ENCODE measurements around the gene P2RX6.
"Not testable (repeated sequence)": the region's sequence is repeated elsewhere in the genome, so short reads cannot be mapped to it uniquely, and the experiment has no call there.

The P2RX6 gene

GRCh38 chr22:21054714-21055563 is 40.0 kb downstream of the P2RX6 start:
- H3K4ac ChIP-seq (ENCODE audit: low read depth in 1 of 2, low read length in 2 of 2), result no peak overlapping the region
- no peak overlapping the region for H3K27ac ChIP-seq (ENCODE audit: low read length, poor library complexity, severe bottlenecking)
- DNase-seq, result no peak
- H3K9ac ChIP-seq (ENCODE audit: low read length), result no peak overlapping the region
- H3K18ac ChIP-seq (ENCODE audit: low read depth in 1 of 2, low read length in 2 of 2), result no peak overlapping the region
- no peak overlapping the region for H2BK5ac ChIP-seq (ENCODE audit: low read depth, low read length, poor library complexity, severe bottlenecking)
- no peaks in the 10 kb centered on the region for H3K36me3 ChIP-seq (ENCODE audit: control insufficient read depth in 1 of 2, insufficient read depth in 2 of 2, low read depth in 1 of 2, low read length in 2 of 2)
- no peak overlapping the region for H2BK12ac ChIP-seq (ENCODE audit: low read length in 2 of 2)
- no peak overlapping the region for H2BK15ac ChIP-seq (ENCODE audit: low read depth, poor library complexity, severe bottlenecking)
- 86% methylated on average over 11 of the region's 11 CpGs for WGBS
- peaks cover 14% of the 10 kb centered on the region for H3K4me1 ChIP-seq (ENCODE audit: control insufficient read depth, insufficient read depth, low read depth, low read length)
- H3K79me1 ChIP-seq (replicated peaks; ENCODE audit: low read length, poor library complexity, severe bottlenecking), result no peaks in the 10 kb centered on the region
- peaks cover 18 to 51% of the 10 kb centered on the region in 2 experiments for H3K27me3 ChIP-seq (ENCODE audit: control insufficient read depth in 1 of 2, insufficient read depth in 1 of 2, low read length in 2 of 2)
- H3K4me3 ChIP-seq (ENCODE audit: insufficient read depth in 1 of 2, low read depth in 1 of 2, low read length in 2 of 2), result no peak overlapping the region
- H2AK5ac ChIP-seq (ENCODE audit: low read length, severe bottlenecking), result no peak overlapping the region
- H3K9me3 ChIP-seq (ENCODE audit: control insufficient read depth, low read length), result no peaks in the 10 kb centered on the region
- H3K14ac ChIP-seq (ENCODE audit: low read length in 2 of 2), result no peak overlapping the region
- no peak overlapping the region for H3K4me2 ChIP-seq (ENCODE audit: low read length, poor library complexity, severe bottlenecking)
- H2AFZ ChIP-seq (ENCODE audit: low read depth, low read length), result no peak overlapping the region
- H2BK120ac ChIP-seq (ENCODE audit: low read depth, low read length), result no peak overlapping the region
- no peak overlapping the region for H4K91ac ChIP-seq (ENCODE audit: low read length)
- no peak overlapping the region for H3K23ac ChIP-seq (ENCODE audit: low read length in 2 of 2)
- H4K8ac ChIP-seq (ENCODE audit: low read length), result no peak overlapping the region

GRCh38 chr22:21055564-21055834 is 40.5 kb downstream of the P2RX6 start:
- no peak overlapping the region for H2BK15ac ChIP-seq (ENCODE audit: low read depth, poor library complexity, severe bottlenecking)
- H2AFZ ChIP-seq (ENCODE audit: low read depth, low read length), result no peak overlapping the region
- no peak overlapping the region for H3K18ac ChIP-seq (ENCODE audit: low read depth in 1 of 2, low read length in 2 of 2)
- H3K27me3 ChIP-seq (ENCODE audit: control insufficient read depth in 1 of 2, insufficient read depth in 1 of 2, low read length in 2 of 2), result peaks cover 18 to 51% of the 10 kb centered on the region in 2 experiments
- H2BK12ac ChIP-seq (ENCODE audit: low read length in 2 of 2), result no peak overlapping the region
- H3K23ac ChIP-seq (ENCODE audit: low read length in 2 of 2), result no peak overlapping the region
- H3K27ac ChIP-seq (ENCODE audit: low read length, poor library complexity, severe bottlenecking), result no peak overlapping the region
- no peaks in the 10 kb centered on the region for H3K9me3 ChIP-seq (ENCODE audit: control insufficient read depth, low read length)
- H2AK5ac ChIP-seq (ENCODE audit: low read length, severe bottlenecking), result no peak overlapping the region
- no peak overlapping the region for H2BK120ac ChIP-seq (ENCODE audit: low read depth, low read length)
- DNase-seq, result no peak
- H3K79me1 ChIP-seq (replicated peaks; ENCODE audit: low read length, poor library complexity, severe bottlenecking), result no peaks in the 10 kb centered on the region
- no peak overlapping the region for H4K8ac ChIP-seq (ENCODE audit: low read length)
- no peak overlapping the region for H2BK5ac ChIP-seq (ENCODE audit: low read depth, low read length, poor library complexity, severe bottlenecking)
- H4K91ac ChIP-seq (ENCODE audit: low read length), result no peak overlapping the region
- WGBS, result 78% methylated on average over 4 of the region's 4 CpGs
- H3K36me3 ChIP-seq (ENCODE audit: control insufficient read depth in 1 of 2, insufficient read depth in 2 of 2, low read depth in 1 of 2, low read length in 2 of 2), result no peaks in the 10 kb centered on the region
- H3K4ac ChIP-seq (ENCODE audit: low read depth in 1 of 2, low read length in 2 of 2), result no peak overlapping the region
- peaks cover 14% of the 10 kb centered on the region for H3K4me1 ChIP-seq (ENCODE audit: control insufficient read depth, insufficient read depth, low read depth, low read length)
- no peak overlapping the region for H3K4me2 ChIP-seq (ENCODE audit: low read length, poor library complexity, severe bottlenecking)
- H3K14ac ChIP-seq (ENCODE audit: low read length in 2 of 2), result no peak overlapping the region
- no peak overlapping the region for H3K4me3 ChIP-seq (ENCODE audit: insufficient read depth in 1 of 2, low read depth in 1 of 2, low read length in 2 of 2)
- no peak overlapping the region for H3K9ac ChIP-seq (ENCODE audit: low read length)

- no peaks in the 10 kb centered on the region for H3K9me3 ChIP-seq (ENCODE audit: control insufficient read depth, low read length)
- 61% methylated on average over 7 of the region's 7 CpGs for WGBS
- H2AFZ ChIP-seq (ENCODE audit: low read depth, low read length), result no peak overlapping the region
- H2BK15ac ChIP-seq (ENCODE audit: low read depth, poor library complexity, severe bottlenecking), result no peak overlapping the region
- peaks cover 18 to 51% of the 10 kb centered on the region in 2 experiments for H3K27me3 ChIP-seq (ENCODE audit: control insufficient read depth in 1 of 2, insufficient read depth in 1 of 2, low read length in 2 of 2)
- H4K8ac ChIP-seq (ENCODE audit: low read length), result no peak overlapping the region
- H3K4me3 ChIP-seq (ENCODE audit: insufficient read depth in 1 of 2, low read depth in 1 of 2, low read length in 2 of 2), result no peak overlapping the region
- H3K4me2 ChIP-seq (ENCODE audit: low read length, poor library complexity, severe bottlenecking), result no peak overlapping the region
- H3K4ac ChIP-seq (ENCODE audit: low read depth in 1 of 2, low read length in 2 of 2), result no peak overlapping the region
- no peak overlapping the region for H3K27ac ChIP-seq (ENCODE audit: low read length, poor library complexity, severe bottlenecking)
- H2BK120ac ChIP-seq (ENCODE audit: low read depth, low read length), result no peak overlapping the region
- no peak overlapping the region for H2AK5ac ChIP-seq (ENCODE audit: low read length, severe bottlenecking)
- no peak overlapping the region for H2BK12ac ChIP-seq (ENCODE audit: low read length in 2 of 2)
- H3K23ac ChIP-seq (ENCODE audit: low read length in 2 of 2), result no peak overlapping the region
- H2BK5ac ChIP-seq (ENCODE audit: low read depth, low read length, poor library complexity, severe bottlenecking), result no peak overlapping the region
- no peak overlapping the region for H3K9ac ChIP-seq (ENCODE audit: low read length)
- no peaks in the 10 kb centered on the region for H3K79me1 ChIP-seq (replicated peaks; ENCODE audit: low read length, poor library complexity, severe bottlenecking)
- no peaks in the 10 kb centered on the region for H3K36me3 ChIP-seq (ENCODE audit: control insufficient read depth in 1 of 2, insufficient read depth in 2 of 2, low read depth in 1 of 2, low read length in 2 of 2)
- H3K18ac ChIP-seq (ENCODE audit: low read depth in 1 of 2, low read length in 2 of 2), result no peak overlapping the region
- no peak overlapping the region for H4K91ac ChIP-seq (ENCODE audit: low read length)
- DNase-seq, result no peak
- H3K14ac ChIP-seq (ENCODE audit: low read length in 2 of 2), result no peak overlapping the region
- peaks cover 14% of the 10 kb centered on the region for H3K4me1 ChIP-seq (ENCODE audit: control insufficient read depth, insufficient read depth, low read depth, low read length)
Measured at GRCh38 chr22:21055880-21056319, 40.9 kb downstream of the P2RX6 start.

GRCh38 chr22:21060363-21060762 is 45.4 kb downstream of the P2RX6 start:
- not testable (repeated sequence) for H2AFZ ChIP-seq (ENCODE audit: low read depth, low read length); H3K23ac ChIP-seq (ENCODE audit: low read length in 2 of 2)

More at GRCh38 chr22:21060363-21060762, 45.4 kb downstream of the P2RX6 start:
- peaks cover 18 to 30% of the 10 kb centered on the region in 2 experiments for H3K27me3 ChIP-seq (ENCODE audit: control insufficient read depth in 1 of 2, insufficient read depth in 1 of 2, low read length in 2 of 2)
- not testable (repeated sequence) for DNase-seq; H2AK5ac ChIP-seq (ENCODE audit: low read length, severe bottlenecking); H4K8ac ChIP-seq (ENCODE audit: low read length); H3K4me1 ChIP-seq (ENCODE audit: control insufficient read depth, insufficient read depth, low read depth, low read length); H2BK120ac ChIP-seq (ENCODE audit: low read depth, low read length); H3K4ac ChIP-seq (ENCODE audit: low read depth in 1 of 2, low read length in 2 of 2); H2BK12ac ChIP-seq (ENCODE audit: low read length in 2 of 2); H2BK5ac ChIP-seq (ENCODE audit: low read depth, low read length, poor library complexity, severe bottlenecking); H3K14ac ChIP-seq (ENCODE audit: low read length in 2 of 2); H3K4me3 ChIP-seq (ENCODE audit: insufficient read depth in 1 of 2, low read depth in 1 of 2, low read length in 2 of 2); H3K9ac ChIP-seq (ENCODE audit: low read length); H3K9me3 ChIP-seq (ENCODE audit: control insufficient read depth, low read length); H2BK15ac ChIP-seq (ENCODE audit: low read depth, poor library complexity, severe bottlenecking); H3K4me2 ChIP-seq (ENCODE audit: low read length, poor library complexity, severe bottlenecking); H3K36me3 ChIP-seq (ENCODE audit: control insufficient read depth in 1 of 2, insufficient read depth in 2 of 2, low read depth in 1 of 2, low read length in 2 of 2); H4K91ac ChIP-seq (ENCODE audit: low read length); H3K27ac ChIP-seq (ENCODE audit: low read length, poor library complexity, severe bottlenecking); H3K18ac ChIP-seq (ENCODE audit: low read depth in 1 of 2, low read length in 2 of 2); H3K79me1 ChIP-seq (replicated peaks; ENCODE audit: low read length, poor library complexity, severe bottlenecking)
- 88% methylated on average over 1 of the region's 8 CpGs for WGBS

Measured in mesenchymal stem cell (in vitro differentiated cells and primary cell).